GM18508 (cell line): ENCODE data around the gene TDG.

Source experiments
- ATAC-seq: cut with Tn5 transposase; IDR thresholded peaks from one replicate; pipeline ENCODE4 v1.9.1; 2021; ENCODE audit warnings: moderate number of reproducible peaks; ENCODE audit not compliant: insufficient read depth, unreplicated experiment

The TDG gene

GRCh38 chr12:103958621-103959020 is 7.1 kb upstream of the TDG start:
- no peak for ATAC-seq

- no peak for ATAC-seq
Observed at GRCh38 chr12:103960616-103961227, 5.0 kb upstream of the TDG start.

- no peak for ATAC-seq
Observed at GRCh38 chr12:103962493-103962892, 3.2 kb upstream of the TDG start.

- no peak for ATAC-seq
Observed at GRCh38 chr12:103964805-103965204, 867 bp upstream of the TDG start.

- ATAC-seq: no peak
Observed at GRCh38 chr12:103965255-103965589, 450 bp upstream of the TDG start.

- no peak for ATAC-seq
Observed at GRCh38 chr12:103966736-103967135, 1.1 kb downstream of the TDG start.

GRCh38 chr12:103969391-103969790 is 3.7 kb downstream of the TDG start:
- no peak for ATAC-seq

- ATAC-seq: no peak
Observed at GRCh38 chr12:103973909-103974308, 8.2 kb downstream of the TDG start.

GRCh38 chr12:103975368-103975767 is 9.7 kb downstream of the TDG start:
- ATAC-seq: no peak

- ATAC-seq: no peak
Observed at GRCh38 chr12:103978384-103978982, 12.8 kb downstream of the TDG start.

- no peak for ATAC-seq
Observed at GRCh38 chr12:103986829-103987228, 21.2 kb downstream of the TDG start.

GRCh38 chr12:103994235-103994634 is 28.6 kb downstream of the TDG start:
- ATAC-seq: no peak

GRCh38 chr12:103996595-103996994 is 30.9 kb downstream of the TDG start:
- no peak for ATAC-seq

GRCh38 chr12:103997286-103997900 is 31.7 kb downstream of the TDG start:
- ATAC-seq: no peak

GRCh38 chr12:103998976-103999375 is 33.3 kb downstream of the TDG start:
- no peak for ATAC-seq

GRCh38 chr12:104000807-104001434 is 35.2 kb downstream of the TDG start:
- ATAC-seq: no peak

GRCh38 chr12:104002686-104003085 is 37.0 kb downstream of the TDG start:
- ATAC-seq: no peak

GRCh38 chr12:104003596-104003995 is 37.9 kb downstream of the TDG start:
- no peak for ATAC-seq

- no peak for ATAC-seq
Observed at GRCh38 chr12:104006929-104007328, 41.3 kb downstream of the TDG start.

GRCh38 chr12:104010121-104010520 is 44.4 kb downstream of the TDG start:
- ATAC-seq: no peak

- ATAC-seq: no peak
Observed at GRCh38 chr12:104010606-104011169, 45.0 kb downstream of the TDG start.
